Right renal pelvis (tissue), 4 donors: Measurements from ENCODE around the gene ATRN. TPM values are rescaled to one million over a fixed set of nuclear protein-coding genes. Genes with fewer than 3 reads are reported as not detected.
"Not testable (repeated sequence)": the region's sequence is repeated elsewhere in the genome, so short reads cannot be mapped to it uniquely, and the experiment has no call there.

Experiments used
- DNase-seq, 4 donors: peaks; one replicate each; pipeline ENCODE4 v3.0.0-alpha.2; 2013; ENCODE audit warnings: low read depth in 4 of 4, low spot score in 3 of 4, missing footprints in 1 of 4
- polyA plus RNA-seq, 4 donors: library from polyadenylated mRNA; unstranded; fragments of 120-200 nt; gene quantifications; one replicate each; pipeline ENCODE4 v1.2.1, GENCODE V29; 2013; ENCODE audit not compliant: insufficient read length in 4 of 4

ATRN gene
- polyA plus RNA-seq: 10 to 100 TPM; 52.8 to 59.3 (median 55.1) TPM

DNA sequence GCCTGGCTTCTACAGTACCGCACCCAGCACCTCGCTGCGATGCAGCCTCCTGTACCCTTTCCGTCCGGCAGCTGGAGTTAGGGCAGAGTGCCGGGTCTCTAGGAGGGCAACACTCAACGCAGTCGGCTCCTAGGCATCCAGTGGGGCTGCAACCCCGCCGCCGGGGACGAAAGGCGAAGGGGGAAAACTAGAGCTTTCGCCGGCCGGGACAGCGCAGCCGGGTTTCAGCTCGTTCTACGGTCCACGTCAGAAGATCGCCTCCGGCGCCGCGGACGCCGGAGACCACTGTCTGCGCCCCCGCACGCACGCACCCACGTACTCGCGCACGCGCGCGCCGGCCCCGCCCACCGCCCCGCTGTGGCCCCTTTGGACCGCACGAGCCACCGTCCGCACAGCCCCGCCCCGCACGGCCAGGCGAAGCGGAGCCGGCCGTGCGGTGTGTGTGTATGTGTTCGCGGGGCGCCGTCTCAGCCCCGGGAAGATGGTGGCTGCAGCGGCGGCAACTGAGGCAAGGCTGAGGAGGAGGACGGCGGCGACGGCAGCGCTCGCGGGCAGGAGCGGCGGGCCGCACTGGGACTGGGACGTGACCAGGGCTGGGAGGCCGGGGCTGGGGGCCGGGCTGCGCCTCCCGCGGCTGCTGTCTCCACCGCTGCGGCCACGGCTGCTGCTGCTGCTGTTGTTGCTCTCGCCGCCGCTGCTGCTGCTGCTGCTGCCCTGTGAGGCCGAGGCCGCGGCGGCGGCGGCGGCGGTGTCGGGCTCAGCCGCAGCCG, at the start of gene ATRN:
Gene ATRN (plus strand): TSS at position 392 of the 770 bp plus-strand sequence. CDS start 90 bp downstream, at position 482.
- peak; percentile 75 to 83 (median 82) for DNase-seq

DNA sequence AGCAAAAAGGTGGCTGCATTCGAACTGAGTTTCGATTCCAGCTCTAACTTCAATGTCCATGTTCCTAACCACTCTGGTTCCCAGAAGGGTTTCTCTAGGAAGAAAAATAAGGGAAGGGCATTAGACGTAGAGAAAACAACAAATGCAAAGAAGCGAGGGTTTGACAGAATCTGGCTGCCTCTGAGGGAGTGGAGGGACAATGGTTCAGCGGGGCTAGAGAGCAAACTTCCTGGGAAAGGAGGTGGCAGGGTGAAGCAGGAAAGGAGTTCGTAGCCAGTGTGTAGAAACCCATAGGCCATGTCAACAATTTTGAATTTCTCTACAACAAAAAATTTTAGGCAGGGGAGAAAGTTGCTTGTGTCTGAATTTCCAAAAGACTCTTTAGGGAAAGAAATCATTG, 48.8 kb upstream of the ATRN start:
- DNase-seq: no peak

DNA sequence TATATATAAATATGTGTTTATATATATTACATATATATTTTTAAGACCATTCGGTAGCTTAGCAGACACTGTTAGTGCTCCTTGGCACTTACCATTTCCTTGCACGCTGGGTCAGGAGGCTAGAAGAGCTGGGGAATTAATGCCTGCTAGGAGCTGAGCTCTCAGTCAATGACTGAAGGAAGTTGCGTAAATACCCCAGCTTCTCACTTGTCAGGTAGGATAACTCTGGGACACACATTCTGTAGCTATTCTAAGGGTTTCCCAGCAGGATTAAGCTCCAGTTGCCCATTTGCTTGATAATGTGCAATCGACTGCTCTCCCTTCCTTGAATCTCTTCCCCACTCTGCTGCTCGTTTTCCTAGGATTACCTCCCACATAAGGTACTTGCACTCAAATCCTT, 47.7 kb upstream of the ATRN start:
- no peak for DNase-seq

DNA sequence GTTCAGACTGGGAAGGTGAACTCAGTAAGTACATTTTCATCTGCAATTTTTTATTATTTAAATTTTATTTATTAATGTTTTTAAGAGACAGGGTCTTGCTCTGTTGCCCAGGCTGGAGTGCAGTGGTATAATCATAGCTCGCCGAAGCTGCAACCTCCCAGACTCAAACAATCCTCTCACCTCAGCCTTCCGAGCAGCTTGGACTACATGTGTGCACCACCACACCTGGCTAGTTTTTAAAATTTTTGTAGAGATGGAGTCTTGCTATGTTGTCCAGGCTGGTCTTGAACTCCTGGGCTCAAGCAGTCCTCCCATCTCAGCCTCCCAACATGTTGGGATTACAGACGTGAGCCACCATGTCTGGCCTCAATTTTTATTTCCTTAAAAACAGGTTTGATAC, 44.1 kb upstream of the ATRN start:
- DNase-seq: not testable (repeated sequence)

DNA sequence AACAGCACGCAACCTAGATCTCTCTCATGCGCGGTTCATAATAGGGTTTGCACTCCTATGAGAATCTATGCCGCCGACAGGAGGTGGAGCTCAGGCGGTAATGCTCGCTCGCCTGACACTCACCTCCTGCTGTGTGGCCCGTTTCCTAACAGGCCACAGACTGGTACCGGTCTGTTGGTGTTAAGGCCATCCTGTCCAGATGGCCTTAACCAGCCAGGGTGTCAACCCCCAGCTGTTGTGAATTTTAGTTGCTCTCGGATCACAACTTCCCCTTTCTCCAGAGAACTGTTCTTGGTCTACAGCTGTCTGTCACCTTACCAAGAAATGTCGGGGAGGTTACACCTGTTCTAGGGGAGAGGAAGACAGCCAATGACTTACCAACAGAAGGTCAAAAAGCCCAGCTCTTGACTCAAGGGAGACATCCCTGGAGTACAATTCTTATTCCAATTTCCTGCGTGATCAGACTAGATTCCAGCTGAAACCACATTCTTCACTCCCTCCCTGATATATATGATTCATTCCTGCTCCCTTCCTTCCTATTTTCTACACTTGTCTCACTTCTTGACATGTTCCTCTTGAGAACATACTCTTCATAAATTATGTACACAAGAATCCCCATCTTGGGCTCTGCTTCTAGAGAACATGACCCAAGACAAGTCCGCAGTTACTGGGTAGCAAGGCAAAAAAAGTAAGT, 40.3 kb upstream of the ATRN start:
- no peak for DNase-seq

DNA sequence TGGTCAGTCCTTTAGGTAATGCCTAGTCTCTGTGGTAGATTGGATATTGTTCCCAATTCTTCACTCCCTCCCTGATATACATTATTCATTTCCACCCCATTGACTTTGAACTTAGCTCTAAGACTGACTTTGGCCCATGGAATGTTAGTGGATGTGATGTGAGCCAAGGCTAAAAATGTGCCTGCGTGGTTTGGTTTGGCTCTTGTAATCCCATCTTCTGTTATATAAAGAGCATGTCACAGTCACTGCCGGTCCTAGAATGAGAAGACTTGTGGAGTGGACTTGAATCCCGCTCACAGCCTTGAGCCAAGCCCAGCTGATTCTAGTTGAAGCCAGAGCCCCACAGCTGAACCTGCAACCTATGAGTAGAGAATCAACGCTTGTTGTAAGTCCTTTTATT, 39.7 kb upstream of the ATRN start:
- DNase-seq: no peak

DNA sequence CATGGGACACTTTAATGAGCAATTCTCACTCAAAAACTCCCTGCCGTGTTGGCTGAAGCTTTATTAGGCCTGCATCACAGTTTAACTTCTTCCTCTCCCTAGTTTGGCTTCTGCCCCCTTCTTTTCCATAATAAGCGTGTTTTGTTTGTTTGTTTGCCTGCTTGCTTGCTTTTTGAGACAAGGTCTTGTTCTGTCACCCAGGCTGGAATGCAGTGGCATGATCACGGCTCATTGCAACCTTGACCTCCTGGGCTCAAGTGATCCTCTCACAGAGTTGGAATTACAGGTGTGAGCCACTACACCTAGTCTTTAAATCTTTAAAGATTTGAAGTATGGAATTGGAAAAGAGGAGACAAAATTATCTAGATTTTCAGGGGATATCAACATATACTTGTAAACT, 38.0 kb upstream of the ATRN start:
- no peak for DNase-seq

DNA sequence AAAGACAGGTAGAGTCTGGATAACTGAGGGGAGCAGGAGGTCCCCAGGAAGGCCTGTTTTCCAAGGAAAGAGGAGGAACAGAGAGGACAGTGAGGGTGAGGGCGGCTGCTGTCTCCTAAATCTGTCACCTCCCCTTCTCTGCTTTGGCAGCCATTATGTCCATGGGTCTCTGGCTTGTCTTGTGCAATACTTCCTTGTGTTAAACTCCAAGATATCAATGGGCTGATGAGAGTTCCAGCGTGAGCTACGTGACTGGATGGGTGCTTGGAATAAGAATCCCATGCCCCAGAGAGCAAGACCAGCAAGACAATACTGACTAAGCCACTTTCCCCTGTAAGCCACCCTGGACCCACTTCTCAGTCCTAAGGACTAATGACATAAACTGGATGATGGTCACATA, 37.1 kb upstream of the ATRN start:
- no peak for DNase-seq

DNA sequence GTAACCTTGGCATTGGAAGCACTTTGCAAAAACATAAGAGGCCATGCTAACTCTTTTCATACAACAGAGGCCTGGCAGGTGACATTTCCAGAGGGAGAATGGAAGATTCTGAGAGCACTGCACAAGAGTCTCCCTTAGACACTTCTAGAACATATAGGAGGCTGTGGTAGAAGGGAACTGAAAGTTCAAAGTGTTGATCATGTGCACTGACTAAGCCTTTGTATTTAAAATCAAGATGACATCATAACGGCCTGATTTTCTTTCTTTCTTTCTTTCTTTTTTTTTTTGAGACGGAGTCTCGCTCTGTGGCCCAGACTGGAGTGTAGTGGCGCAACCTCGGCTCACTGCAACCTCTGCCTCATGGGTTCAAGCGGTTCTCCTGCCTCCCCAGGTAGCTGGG, 36.6 kb upstream of the ATRN start:
- DNase-seq: no peak

DNA sequence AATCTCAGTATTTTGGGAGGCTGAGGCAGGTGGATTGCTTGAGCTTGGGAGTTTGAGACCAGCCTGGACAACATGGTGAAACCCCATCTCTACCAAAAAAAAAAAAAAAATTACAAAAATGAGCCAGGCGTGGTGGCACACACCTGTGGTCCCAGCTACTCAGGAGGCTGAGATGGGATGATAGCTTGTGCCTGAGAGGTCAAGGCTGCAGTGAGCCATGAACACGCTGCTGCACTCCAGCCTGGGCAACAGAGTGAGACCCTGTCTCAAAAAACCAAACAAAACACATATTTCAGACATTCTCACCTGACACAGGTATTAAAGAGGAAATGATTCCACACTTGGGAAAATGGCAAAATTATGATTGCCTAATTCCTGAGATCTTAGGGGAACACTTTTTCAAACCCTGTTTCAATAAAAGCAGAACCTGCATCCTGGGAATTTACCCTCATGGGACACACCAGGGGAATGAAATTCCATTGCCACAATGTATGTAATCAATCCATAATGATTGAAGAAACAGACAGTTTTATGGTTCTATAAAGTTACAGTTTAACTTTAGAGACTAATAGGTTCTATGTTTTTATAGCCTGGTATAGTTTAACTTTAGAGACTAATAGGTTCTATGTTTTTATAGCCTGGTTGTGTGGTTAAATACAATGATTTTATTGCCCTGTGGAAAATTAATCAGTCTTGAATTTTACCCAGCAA, 33.8 kb upstream of the ATRN start:
- DNase-seq: no peak

DNA sequence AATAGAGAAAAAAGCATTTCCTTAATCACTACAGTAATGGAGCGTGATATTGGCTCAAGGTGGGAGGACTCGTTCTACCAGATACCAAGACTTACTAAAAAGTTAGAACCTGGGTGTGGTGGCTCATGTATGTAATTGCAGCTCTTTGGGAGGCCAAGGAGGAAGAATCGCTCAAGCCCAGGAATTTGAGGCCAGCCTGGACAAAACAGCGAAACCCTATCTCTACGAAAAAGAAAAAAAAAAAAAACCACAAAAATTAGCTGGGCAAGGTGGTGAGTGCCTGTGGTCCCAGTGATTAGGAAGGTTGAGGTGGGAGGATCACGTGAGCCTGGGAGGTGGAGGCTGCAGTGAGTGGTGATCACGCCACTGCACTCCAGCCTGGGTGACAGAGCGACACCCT, 24.0 kb upstream of the ATRN start:
- no peak for DNase-seq

DNA sequence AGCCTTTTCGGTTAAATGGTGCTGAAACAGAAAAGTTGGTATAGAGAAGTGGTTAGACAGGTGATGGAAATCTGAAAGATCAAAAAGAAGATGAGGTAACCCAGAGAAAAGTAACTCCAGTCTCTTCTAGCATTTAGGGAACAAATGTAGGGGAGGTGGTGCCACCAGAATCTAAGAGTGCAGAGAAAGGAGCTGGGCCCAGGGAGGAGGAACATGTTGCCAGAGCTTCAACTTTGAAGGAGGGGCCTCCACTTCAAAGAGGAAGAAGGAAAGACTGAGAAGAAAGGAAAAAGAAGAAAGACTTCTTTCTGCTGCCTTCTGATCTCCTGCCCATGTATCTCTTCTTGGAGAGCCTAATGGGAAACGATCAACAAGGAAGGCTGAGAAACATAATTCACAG, 23.5 kb upstream of the ATRN start:
- DNase-seq: no peak

DNA sequence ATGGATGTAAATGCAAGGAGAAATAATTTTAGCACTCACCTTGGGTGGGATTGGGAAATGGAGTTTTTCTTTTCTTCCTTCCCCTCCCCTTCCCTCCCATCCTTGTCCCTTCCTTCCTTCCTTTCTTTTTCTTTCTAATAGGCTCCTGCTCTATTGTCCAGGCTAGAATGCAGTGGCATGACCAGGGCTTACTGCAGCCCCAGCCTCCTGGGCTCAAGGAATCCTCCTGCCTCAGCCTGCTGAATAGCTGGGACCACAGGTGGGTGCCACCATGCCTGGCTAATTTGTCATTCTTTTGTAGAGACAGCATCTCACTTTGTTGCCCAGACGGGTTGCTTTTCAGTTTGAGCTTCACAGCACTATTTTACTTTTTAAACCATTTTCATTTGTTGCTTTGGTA, 21.5 kb upstream of the ATRN start:
- DNase-seq: no peak

DNA sequence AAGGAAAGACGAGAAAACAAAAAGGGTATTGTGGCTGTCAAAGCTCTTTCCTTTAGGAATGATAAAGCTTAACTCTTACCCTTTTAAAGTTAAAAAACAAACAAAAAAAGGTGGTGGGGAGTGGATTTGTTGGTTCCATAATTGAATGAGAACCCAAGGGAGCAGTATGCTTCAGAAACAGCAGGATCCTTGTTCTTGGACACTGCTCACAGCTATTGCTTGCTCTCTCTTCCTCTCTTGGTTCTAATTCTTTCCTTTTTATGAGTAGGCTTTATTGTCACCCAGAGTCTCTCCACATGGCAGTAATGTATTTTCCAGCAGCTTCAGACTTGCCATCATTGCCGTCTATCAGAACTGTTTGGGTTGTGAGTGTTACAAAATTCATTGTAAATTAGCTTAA, 18.7 kb upstream of the ATRN start:
- no peak for DNase-seq

DNA sequence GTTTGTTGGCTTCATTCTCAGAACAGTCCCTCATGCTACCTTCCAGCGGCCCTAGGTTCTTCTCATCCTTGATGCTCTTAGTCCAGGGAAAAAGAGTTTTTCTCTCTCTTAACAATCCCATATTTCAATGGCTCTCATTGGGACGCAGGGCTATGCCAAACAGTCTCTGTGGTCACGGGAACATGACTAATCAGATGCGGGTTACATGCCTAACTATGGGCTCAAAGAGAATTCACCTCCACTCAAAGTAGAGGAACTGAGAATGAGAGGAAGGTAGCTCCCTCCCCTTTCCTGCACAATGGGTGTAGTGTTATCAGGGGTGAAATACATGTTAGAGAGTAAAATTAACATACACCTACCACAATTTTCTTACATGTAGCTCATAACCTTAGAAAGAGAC, 18.1 kb upstream of the ATRN start:
- DNase-seq: no peak

DNA sequence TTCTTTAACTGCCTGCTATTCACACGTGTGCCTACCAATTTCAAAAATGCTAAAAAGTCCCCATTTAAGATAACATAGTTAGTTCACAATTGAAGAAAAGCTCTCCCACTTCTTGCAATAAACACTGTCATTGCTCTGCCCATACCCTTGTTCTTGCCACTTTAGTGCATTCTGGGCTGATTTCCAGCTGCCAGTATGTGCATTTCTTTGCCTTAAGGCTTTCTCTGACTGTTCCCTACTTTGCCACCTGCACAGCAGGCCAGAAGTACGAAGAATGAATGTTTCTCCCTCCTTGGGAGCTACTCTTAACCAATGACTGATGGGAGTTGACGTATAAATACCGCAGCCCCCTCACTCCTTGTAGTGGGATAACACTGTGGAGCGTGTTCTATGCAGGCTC, 16.0 kb upstream of the ATRN start:
- DNase-seq: no peak

DNA sequence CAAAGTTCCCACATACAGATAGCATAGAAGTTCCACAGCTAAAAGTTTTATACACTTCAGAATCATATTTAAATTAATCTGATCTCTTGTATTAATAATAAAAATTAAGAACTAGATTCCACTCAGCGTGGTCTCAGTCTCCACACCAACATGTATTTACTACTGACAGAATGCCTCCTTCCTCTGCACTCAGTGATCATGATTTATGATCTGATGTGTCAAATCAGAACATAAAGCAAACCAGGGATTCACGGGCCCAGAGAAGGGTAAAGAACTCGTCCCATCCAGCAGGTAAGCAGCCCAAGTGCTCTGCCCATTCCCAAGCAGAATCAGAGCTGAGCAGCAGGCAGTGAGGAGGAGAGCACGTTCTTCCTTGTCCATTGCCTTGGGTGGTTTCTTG, 14.2 kb upstream of the ATRN start:
- no peak for DNase-seq

DNA sequence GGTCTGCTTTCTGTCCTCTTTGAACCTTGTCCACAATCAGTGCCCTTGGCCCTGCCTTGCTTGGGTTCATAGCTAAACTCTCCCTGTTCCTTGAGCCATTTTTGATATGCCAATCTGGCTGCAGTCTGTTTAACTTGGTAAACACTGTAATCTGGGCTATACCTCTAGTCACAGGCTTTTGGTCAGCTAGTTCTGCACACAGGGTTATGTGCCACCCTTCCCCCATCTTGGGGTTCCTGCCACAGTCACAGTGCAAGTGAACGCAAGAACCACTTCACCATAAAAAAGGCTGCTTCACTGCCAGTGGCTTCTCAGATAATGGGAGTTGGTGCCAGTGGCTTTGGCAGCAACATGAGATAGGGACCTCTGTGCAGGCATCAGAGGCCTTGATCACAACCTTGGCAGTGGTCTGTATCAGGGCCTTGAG, 10.9 kb upstream of the ATRN start:
- no peak for DNase-seq

DNA sequence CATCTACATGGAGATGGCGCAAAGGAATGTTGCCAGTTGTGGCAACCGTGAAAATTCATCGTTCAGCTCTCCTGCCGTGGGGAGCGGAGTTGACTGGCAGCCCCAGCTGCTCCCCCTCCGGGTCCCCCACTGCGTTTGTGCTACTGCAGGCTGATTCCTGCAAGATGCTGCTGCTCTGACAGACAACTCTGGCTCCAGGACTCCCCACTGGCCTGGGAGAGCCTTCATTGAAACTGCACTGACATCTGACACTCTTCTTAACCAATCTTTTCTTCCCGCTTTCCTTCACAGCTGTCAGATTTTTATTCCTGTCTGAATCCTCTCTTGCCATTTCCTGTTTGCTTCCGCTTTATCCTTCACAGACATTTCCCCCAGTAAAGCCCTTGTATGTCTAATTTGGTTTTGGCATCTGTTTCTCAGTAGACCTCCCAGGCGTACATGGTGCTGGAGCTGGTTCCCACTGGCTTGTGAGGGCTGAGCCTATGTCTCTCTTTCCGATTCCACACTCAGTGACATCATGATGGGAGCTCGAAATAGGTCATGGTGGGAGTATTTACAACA, 9.5 kb upstream of the ATRN start:
- peak in 2 of 4 donors; percentile 43 to 44 for DNase-seq

DNA sequence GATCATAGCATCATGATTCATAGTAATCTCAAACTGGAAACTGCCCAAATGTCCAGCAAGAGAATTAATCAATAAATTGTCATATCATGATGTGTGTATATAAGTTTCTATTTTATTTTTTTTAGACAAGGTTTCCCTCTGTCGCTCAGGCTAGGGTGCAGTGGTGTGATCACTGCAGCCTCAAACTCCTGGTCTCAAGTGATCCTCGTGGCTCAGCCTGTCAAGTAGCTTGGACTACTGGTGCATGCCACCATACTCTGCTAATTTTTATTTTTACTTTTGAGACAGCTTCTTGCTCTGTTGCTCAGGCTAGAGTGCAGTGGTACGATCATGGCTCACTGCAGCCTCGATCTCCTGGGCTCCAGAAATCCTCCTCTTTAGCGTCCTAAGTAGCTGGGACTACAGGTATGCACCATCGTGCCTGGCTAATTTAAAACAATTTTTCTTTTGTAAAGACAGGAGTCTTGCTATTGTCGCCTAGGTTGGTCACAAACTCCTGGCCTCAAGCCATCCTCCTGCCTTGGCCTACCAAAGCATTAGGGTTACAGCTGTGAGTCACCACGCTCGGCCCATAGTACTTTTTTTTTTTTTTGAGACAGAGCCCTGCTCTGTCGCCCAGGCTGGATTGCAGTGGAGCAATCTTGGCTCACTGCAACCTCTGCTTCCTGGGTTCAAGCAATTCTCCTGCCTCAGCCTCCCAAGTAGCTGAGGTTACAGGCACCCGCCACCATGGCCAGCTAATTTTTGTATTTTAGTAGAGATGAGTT, 8.7 kb upstream of the ATRN start:
- DNase-seq: no peak

DNA sequence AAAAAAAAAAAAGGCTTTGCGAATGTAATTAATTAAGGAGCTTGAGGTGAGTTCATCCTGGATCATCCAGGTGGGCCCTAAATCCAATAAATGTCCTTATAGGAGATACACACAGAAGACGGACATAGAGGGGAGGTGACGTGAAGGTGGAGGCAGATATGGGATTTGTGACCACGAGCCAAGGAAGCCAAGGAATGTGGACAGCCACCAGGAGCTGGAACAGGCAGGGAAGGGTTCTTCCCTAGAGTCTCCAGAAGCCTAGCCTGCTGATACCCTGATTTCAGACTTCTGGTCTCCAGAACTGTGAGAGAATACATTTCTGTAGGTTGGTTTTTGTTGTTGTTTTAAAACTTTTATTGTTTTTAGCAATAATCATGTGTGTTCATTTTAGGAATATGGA, 6.7 kb upstream of the ATRN start:
- DNase-seq: no peak
